Fibroblast of skin of left quadriceps (primary cell): ENCODE measurements around the gene GGA1.

Experiments
- DNase-seq, 2 experiments: peaks; one replicate each; pipeline ENCODE4 v3.0.0-alpha.2; 2013; ENCODE audit warnings: low read depth in 2 of 2

GGA1 gene

GRCh38 chr22:37630839-37631435 lies 22.3 kb downstream of the GGA1 start:
- no peak for DNase-seq

- DNase-seq, result no peak
Measured at GRCh38 chr22:37631448-37632173, 23.0 kb downstream of the GGA1 start.

- no peak for DNase-seq
Measured at GRCh38 chr22:37632174-37633088, 23.8 kb downstream of the GGA1 start.

GRCh38 chr22:37633089-37633624 lies 24.5 kb downstream of the GGA1 start:
- no peak for DNase-seq

GRCh38 chr22:37633625-37634416 lies 25.2 kb downstream of the GGA1 start:
- peak; percentile 71 to 77 for DNase-seq

- DNase-seq, result no peak
Measured at GRCh38 chr22:37634417-37634924, 25.8 kb downstream of the GGA1 start.

GRCh38 chr22:37635157-37635556 lies 26.5 kb downstream of the GGA1 start:
- DNase-seq, result no peak

- no peak for DNase-seq
Measured at GRCh38 chr22:37636186-37636948, 27.7 kb downstream of the GGA1 start.

GRCh38 chr22:37636949-37637273 lies 28.3 kb downstream of the GGA1 start:
- DNase-seq, result no peak

- no peak for DNase-seq
Measured at GRCh38 chr22:37638391-37639069, 29.9 kb downstream of the GGA1 start.

- no peak for DNase-seq
Measured at GRCh38 chr22:37639070-37639760, 30.6 kb downstream of the GGA1 start, which contains the start of gene SH3BP1. Gene SH3BP1 (plus strand): TSS chr22:37639669. CDS start chr22:37639788, 119 bp downstream.

- DNase-seq, result no peak
Measured at GRCh38 chr22:37639771-37640590, 31.3 kb downstream of the GGA1 start.

GRCh38 chr22:37640591-37641560 lies 32.2 kb downstream of the GGA1 start:
- DNase-seq, result no peak

GRCh38 chr22:37641561-37641949 lies 32.9 kb downstream of the GGA1 start:
- DNase-seq, result no peak

GRCh38 chr22:37643225-37643847 lies 34.7 kb downstream of the GGA1 start:
- DNase-seq, result peak; percentile 31 to 45

- no peak for DNase-seq
Measured at GRCh38 chr22:37647317-37647716, 38.7 kb downstream of the GGA1 start.

GRCh38 chr22:37647928-37648327 lies 39.3 kb downstream of the GGA1 start:
- no peak for DNase-seq
